HG02588 (cell line): ENCODE data around the gene SDR39U1.

Source experiments
- ATAC-seq: cut with Tn5 transposase; IDR thresholded peaks from one replicate; pipeline ENCODE4 v1.9.1; 2021; ENCODE audit warnings: mild to moderate bottlenecking, moderate library complexity; ENCODE audit not compliant: unreplicated experiment

The SDR39U1 gene

GRCh38 chr14:24392325-24393091 lies 50.1 kb downstream of the SDR39U1 start:
- ATAC-seq = no peak

DNA sequence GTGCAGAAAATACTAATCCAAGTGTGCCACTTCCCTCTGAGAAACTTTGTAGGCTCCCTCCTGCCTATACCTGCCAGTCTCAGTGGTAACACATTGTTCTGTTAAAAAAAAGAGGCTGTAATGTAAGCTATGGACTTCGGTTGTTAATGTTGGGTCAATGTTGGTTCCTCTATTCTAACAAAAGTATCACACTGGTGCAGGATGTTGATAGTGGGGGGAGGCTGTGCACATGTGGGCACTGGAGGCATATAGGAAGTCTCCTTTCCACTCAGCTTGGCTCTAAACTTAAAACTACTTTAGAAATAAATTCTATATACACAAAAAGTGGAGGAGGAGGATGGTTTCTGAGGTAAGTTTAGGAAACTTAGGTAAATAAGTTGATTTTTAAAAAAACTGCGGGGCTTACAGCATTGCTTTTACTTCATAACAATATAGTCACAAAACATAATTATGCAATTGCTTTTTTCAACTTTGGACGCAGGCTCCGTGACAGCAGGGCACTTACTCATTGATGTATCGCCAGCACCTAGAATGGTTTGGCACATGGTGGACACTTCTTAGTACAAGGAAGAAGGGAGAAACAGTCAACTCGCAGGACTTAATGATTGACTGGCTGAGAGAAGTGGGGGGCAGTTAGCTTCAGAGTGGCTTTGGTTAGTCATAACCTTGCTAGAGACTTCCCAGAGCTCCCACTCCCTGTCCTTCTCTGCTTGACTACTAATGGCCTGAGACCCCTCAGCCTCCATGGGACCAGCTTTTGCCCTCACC lies 51.7 kb downstream of the SDR39U1 start:
- ATAC-seq = no peak
